IMR-90 (cell line): ENCODE data around the gene CUX1.

Source experiments
- BHLHE40 ChIP-seq: fragments of 150-350 bp; IDR thresholded peaks from 2 replicates; pipeline ENCODE4 v1.6.1; 2016; ENCODE audit warnings: mild to moderate bottlenecking, low read depth, low read length
- CHD1 ChIP-seq: IDR thresholded peaks from 2 replicates; pipeline ENCODE4 v1.6.1; 2012; ENCODE audit warnings: low read depth, low read length, improper control_type of control experiment
- CTCF ChIP-seq: conservative IDR thresholded peaks from 2 replicates; pipeline ENCODE4 v1.5.1; 2012; ENCODE audit warnings: mild to moderate bottlenecking, low read depth, low read length, improper control_type of control experiment
- ELK1 ChIP-seq: fragments of 150-350 bp; IDR thresholded peaks from 2 replicates; pipeline ENCODE4 v1.6.1; 2016; ENCODE audit warnings: low read depth, mild to moderate bottlenecking, low read length, moderate library complexity, borderline replicate concordance
- MXI1 ChIP-seq: IDR thresholded peaks from 2 replicates; pipeline ENCODE4 v1.6.1; 2012; ENCODE audit warnings: low read depth, mild to moderate bottlenecking, low read length, moderate library complexity, borderline replicate concordance
- POLR2A ChIP-seq: IDR thresholded peaks from 2 replicates; pipeline ENCODE4 v1.6.1; 2012; ENCODE audit warnings: mild to moderate bottlenecking, low read depth, low read length
- RAD21 ChIP-seq: IDR thresholded peaks from 2 replicates; pipeline ENCODE4 v1.6.1; 2012; ENCODE audit warnings: low read length, improper control_type of control experiment
- RCOR1 ChIP-seq: IDR thresholded peaks from 2 replicates; pipeline ENCODE4 v1.6.1; 2012; ENCODE audit warnings: mild to moderate bottlenecking, low read length, improper control_type of control experiment; ENCODE audit not compliant: insufficient replicate concordance
- RFX5 ChIP-seq: IDR thresholded peaks from 2 replicates; pipeline ENCODE4 v1.8.0; 2012; ENCODE audit warnings: low read depth, mild to moderate bottlenecking, low read length, moderate library complexity

GRCh38 chr7:101833799-101834198 is 16.4 kb downstream of the CUX1 start:
- TF ChIP-seq CTCF (no peak), POLR2A (no peak), ELK1 (no peak), BHLHE40 (no peak), MXI1 (no peak), RAD21 (no peak), RFX5 (no peak), CHD1 (no peak), RCOR1 (no peak)
